Neural crest cell (in vitro differentiated cells): ENCODE measurements around the gene TCAF1. TPM values are rescaled to one million over a fixed set of nuclear protein-coding genes. Genes with fewer than 3 reads are reported as not detected.

Experiments
- DNase-seq: peaks from one replicate; pipeline ENCODE4 v3.0.0; 2021; ENCODE audit warnings: low read depth, mixed read lengths, low spot score
- H3K27ac Mint-ChIP-seq: one replicate; pipeline ENCODE4 v1.8.0; 2021; ENCODE audit warnings: mild to moderate bottlenecking, mixed read lengths; ENCODE audit not compliant: unreplicated experiment
- H3K27me3 Mint-ChIP-seq: 2 replicates; pipeline ENCODE4 v1.8.0; 2021; ENCODE audit warnings: low read depth, mild to moderate bottlenecking, mixed read lengths
- H3K36me3 Mint-ChIP-seq: 2 replicates; pipeline ENCODE4 v1.8.0; 2021; ENCODE audit warnings: low read depth, mild to moderate bottlenecking, mixed read lengths
- H3K4me1 Mint-ChIP-seq: 2 replicates; pipeline ENCODE4 v1.8.0; 2021; ENCODE audit warnings: mixed read lengths
- H3K4me3 Mint-ChIP-seq: one replicate; pipeline ENCODE4 v1.8.0; 2021; ENCODE audit warnings: mild to moderate bottlenecking, mixed read lengths
- H3K9me3 Mint-ChIP-seq: 2 replicates; pipeline ENCODE4 v1.8.0; 2021; ENCODE audit warnings: mixed read lengths
- CTCF ChIP-seq: fragments of 200-600 bp; sonication (generic); conservative IDR thresholded peaks from 2 replicates; pipeline ENCODE4 v1.5.0; 2021; ENCODE audit warnings: antibody characterized with exemption, mild to moderate bottlenecking
- total RNA-seq: library from RNA; stranded (reverse); gene quantifications from 2 replicates; pipeline ENCODE4 v1.2.1, GENCODE V29; 2021

The TCAF1 gene
- total RNA-seq, 1 donor from 2014 or later = 107 TPM

- Mint-ChIP-seq H3K4me1 (no peaks in the 10 kb centered on the region), H3K9me3 (no peaks in the 10 kb centered on the region), H3K27me3 (no peaks in the 10 kb centered on the region), H3K4me3 (no peak overlapping the region), H3K27ac (no peak overlapping the region), H3K36me3 (no peaks in the 10 kb centered on the region)
- TF ChIP-seq CTCF = no peak
- no peak for DNase-seq
These were observed 13.1 kb upstream of the TCAF1 start for GRCh38 chr7:143914938-143915652.

GRCh38 chr7:143913945-143914615 lies 12.1 kb upstream of the TCAF1 start:
- no peak overlapping the region for H3K4me3 Mint-ChIP-seq
- TF ChIP-seq CTCF = no peak
- H3K27me3 Mint-ChIP-seq = no peaks in the 10 kb centered on the region
- H3K4me1 Mint-ChIP-seq = no peaks in the 10 kb centered on the region
- H3K36me3 Mint-ChIP-seq = no peaks in the 10 kb centered on the region
- no peaks in the 10 kb centered on the region for H3K9me3 Mint-ChIP-seq
- no peak overlapping the region for H3K27ac Mint-ChIP-seq
- DNase-seq = no peak

- no peaks in the 10 kb centered on the region for H3K4me1 Mint-ChIP-seq
- H3K36me3 Mint-ChIP-seq = no peaks in the 10 kb centered on the region
- no peak overlapping the region for H3K4me3 Mint-ChIP-seq
- no peaks in the 10 kb centered on the region for H3K9me3 Mint-ChIP-seq
- H3K27ac Mint-ChIP-seq = no peak overlapping the region
- no peak for DNase-seq
- H3K27me3 Mint-ChIP-seq = no peaks in the 10 kb centered on the region
- no peak for TF ChIP-seq CTCF
These were observed 8.7 kb upstream of the TCAF1 start for GRCh38 chr7:143910473-143911248.

- H3K9me3 Mint-ChIP-seq = no peaks in the 10 kb centered on the region
- H3K36me3 Mint-ChIP-seq = no peaks in the 10 kb centered on the region
- no peak for DNase-seq
- no peaks in the 10 kb centered on the region for H3K27me3 Mint-ChIP-seq
- TF ChIP-seq CTCF = no peak
- H3K4me1 Mint-ChIP-seq = peaks cover 5% of the 10 kb centered on the region
- H3K4me3 Mint-ChIP-seq = no peak overlapping the region
- no peak overlapping the region for H3K27ac Mint-ChIP-seq
These were observed 7.9 kb upstream of the TCAF1 start for GRCh38 chr7:143909863-143910262.

GRCh38 chr7:143908120-143908519 lies 6.1 kb upstream of the TCAF1 start:
- Mint-ChIP-seq H3K9me3 (no peaks in the 10 kb centered on the region), H3K36me3 (no peaks in the 10 kb centered on the region), H3K4me3 (no peak overlapping the region), H3K27me3 (no peaks in the 10 kb centered on the region), H3K4me1 (peaks cover 5% of the 10 kb centered on the region), H3K27ac (no peak overlapping the region)
- no peak for TF ChIP-seq CTCF
- no peak for DNase-seq
